ENCODE measurements around the gene HOOK1. TPM values are rescaled to one million over a fixed set of nuclear protein-coding genes. Genes with fewer than 3 reads are reported as not detected.

Gene HOOK1
- polyA plus RNA-seq, 3 donors: not detected

DNA sequence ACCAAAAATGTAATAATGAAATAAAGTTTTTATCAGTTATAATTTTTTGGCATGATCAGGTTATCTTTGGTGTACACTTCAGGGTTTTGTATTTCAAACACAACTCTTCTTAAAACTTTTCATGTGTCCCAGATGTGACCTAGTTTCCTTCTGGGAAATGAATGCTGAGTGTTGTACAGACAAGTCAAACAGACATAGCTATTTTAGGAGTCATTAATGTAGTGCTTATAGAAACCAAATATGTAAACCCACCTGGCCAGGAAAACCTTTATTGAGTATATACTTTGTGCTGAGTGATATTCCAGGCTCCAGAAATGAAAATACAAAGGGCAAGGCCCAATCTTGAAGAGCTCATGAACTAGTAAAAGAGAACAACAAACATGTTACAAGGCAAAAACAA, 25.9 kb upstream of the HOOK1 start:
- H3K4me1 ChIP-seq (ENCODE audit: control insufficient read depth in 1 of 2, insufficient read depth in 2 of 2, low read length in 2 of 2): no peaks in the 10 kb centered on the region
- no peak overlapping the region for H3K4me2 ChIP-seq (replicated peaks; ENCODE audit: extremely low read depth, low read length, poor library complexity, severe bottlenecking)
- no peak for TF ChIP-seq CTCF (IDR thresholded peaks at IDR 0.05)
- H3K4me3 Mint-ChIP-seq: no peak overlapping the region
- H3K27ac ChIP-seq (ENCODE audit: low read depth in 1 of 2, low read length in 2 of 2): no peak overlapping the region
- H4K20me1 ChIP-seq (ENCODE audit: insufficient read depth, low read length): no peaks in the 10 kb centered on the region
- no peaks in the 10 kb centered on the region for H3K27me3 ChIP-seq (ENCODE audit: control insufficient read depth in 2 of 2, insufficient read depth in 2 of 2, low read length in 2 of 2)
- intact Hi-C loops (cut with micrococcal nuclease): no loop called here
- H2AFZ ChIP-seq (ENCODE audit: insufficient read depth, low read depth, low read length, poor library complexity, severe bottlenecking): no peak overlapping the region
- no peaks in the 10 kb centered on the region for H3K4me1 Mint-ChIP-seq
- no peaks in the 10 kb centered on the region for H3K27me3 Mint-ChIP-seq (ENCODE audit: low read depth in 3 of 3)
- no peak overlapping the region for H3K4me3 ChIP-seq (replicated peaks in 1 of 3; ENCODE audit: low read depth in 2 of 3, low read length in 3 of 3)
- no peaks in the 10 kb centered on the region for H3K36me3 Mint-ChIP-seq
- no peak overlapping the region for H3K9ac ChIP-seq (ENCODE audit: insufficient read depth, low read length, poor library complexity, severe bottlenecking)
- peaks cover 9 to 14% of the 10 kb centered on the region in 2 donors for H3K9me3 ChIP-seq (replicated peaks in 1 of 2; ENCODE audit: control insufficient read depth in 1 of 2, insufficient read depth in 1 of 2, low read length in 2 of 2)
- no peak for DNase-seq
- no peaks in the 10 kb centered on the region for H3K36me3 ChIP-seq (replicated peaks in 1 of 2; ENCODE audit: control insufficient read depth in 1 of 2, insufficient read depth in 2 of 2, low read length in 2 of 2)
- peaks cover 5 to 35% (median 17%) of the 10 kb centered on the region in 7 donors for H3K9me3 Mint-ChIP-seq
- H3K27ac Mint-ChIP-seq: no peak overlapping the region
- no peaks in the 10 kb centered on the region for H3K79me2 ChIP-seq (ENCODE audit: insufficient read depth, low read length)

DNA sequence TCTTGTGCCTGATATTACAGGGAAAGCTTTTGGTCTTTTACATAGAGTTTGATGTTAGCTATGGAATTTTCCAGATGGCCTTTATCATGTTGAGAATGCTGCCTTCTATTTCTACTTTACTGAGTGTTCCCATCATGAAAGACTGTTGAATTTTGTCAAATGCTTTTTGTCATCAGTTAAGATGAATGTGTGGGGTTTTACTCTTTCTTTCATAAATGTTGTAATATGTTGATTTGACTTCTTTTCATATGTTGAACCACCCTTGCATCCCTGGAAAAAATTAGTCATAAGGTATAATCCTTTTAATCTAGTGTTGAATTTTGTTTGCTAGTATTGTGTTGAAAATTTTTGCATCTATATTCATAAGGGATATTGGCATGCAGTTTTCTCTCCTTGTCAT, 16.1 kb upstream of the HOOK1 start:
- H3K4me1 Mint-ChIP-seq: no peaks in the 10 kb centered on the region
- intact Hi-C loops (cut with micrococcal nuclease): no loop called here
- H3K9me3 Mint-ChIP-seq: peaks cover 4 to 12% (median 4%) of the 10 kb centered on the region in 7 donors
- H3K27me3 ChIP-seq (ENCODE audit: control insufficient read depth in 2 of 2, insufficient read depth in 2 of 2, low read length in 2 of 2): no peaks in the 10 kb centered on the region
- no peaks in the 10 kb centered on the region for H3K9me3 ChIP-seq (replicated peaks in 1 of 2; ENCODE audit: control insufficient read depth in 1 of 2, insufficient read depth in 1 of 2, low read length in 2 of 2)
- no peak overlapping the region for H3K27ac Mint-ChIP-seq
- no peak overlapping the region for H2AFZ ChIP-seq (ENCODE audit: insufficient read depth, low read depth, low read length, poor library complexity, severe bottlenecking)
- no peaks in the 10 kb centered on the region for H3K4me1 ChIP-seq (ENCODE audit: control insufficient read depth in 1 of 2, insufficient read depth in 2 of 2, low read length in 2 of 2)
- no peak overlapping the region for H3K9ac ChIP-seq (ENCODE audit: insufficient read depth, low read length, poor library complexity, severe bottlenecking)
- H3K27me3 Mint-ChIP-seq (ENCODE audit: low read depth in 3 of 3): peaks cover 0 to 1% (median 0%) of the 10 kb centered on the region in 3 donors
- no peak overlapping the region for H3K4me3 ChIP-seq (replicated peaks in 1 of 3; ENCODE audit: low read depth in 2 of 3, low read length in 3 of 3)
- H3K4me3 Mint-ChIP-seq: no peak overlapping the region
- no peak overlapping the region for H3K4me2 ChIP-seq (replicated peaks; ENCODE audit: extremely low read depth, low read length, poor library complexity, severe bottlenecking)
- no peak for TF ChIP-seq CTCF (IDR thresholded peaks at IDR 0.05)
- H3K79me2 ChIP-seq (ENCODE audit: insufficient read depth, low read length): no peaks in the 10 kb centered on the region
- H3K36me3 ChIP-seq (replicated peaks in 1 of 2; ENCODE audit: control insufficient read depth in 1 of 2, insufficient read depth in 2 of 2, low read length in 2 of 2): no peaks in the 10 kb centered on the region
- H3K27ac ChIP-seq (ENCODE audit: low read depth in 1 of 2, low read length in 2 of 2): no peak overlapping the region
- H4K20me1 ChIP-seq (ENCODE audit: insufficient read depth, low read length): no peaks in the 10 kb centered on the region
- no peaks in the 10 kb centered on the region for H3K36me3 Mint-ChIP-seq
- no peak for DNase-seq
